ENCODE results near the gene CMKLR1. TPM values are rescaled to one million over a fixed set of nuclear protein-coding genes. Genes with fewer than 3 reads are reported as not detected.

CMKLR1 gene
- total and polyA plus RNA-seq, 2 donors (not counting 1 experiment from before 2014, with no cell fraction given), result 0.82 TPM; not detected in 1

DNA sequence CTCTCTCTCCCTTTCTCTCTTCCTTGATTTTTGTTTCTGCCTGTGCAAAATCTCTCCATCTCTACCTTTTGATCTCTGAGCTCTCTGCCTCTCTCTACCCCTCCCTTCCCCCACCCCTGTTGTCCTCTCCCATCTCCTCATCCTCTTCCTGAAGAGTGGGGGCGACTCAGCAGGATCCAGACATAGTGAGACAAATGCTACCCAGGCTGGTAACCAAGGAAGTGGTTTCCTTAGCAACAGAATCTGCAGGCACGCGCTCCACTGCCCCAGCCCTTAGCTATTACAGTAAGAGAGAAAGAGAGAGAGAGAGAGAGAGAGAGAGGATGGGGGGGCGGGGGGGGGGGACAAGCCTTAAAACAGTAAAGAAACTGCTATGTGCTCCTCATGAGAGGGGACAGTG lies 85.6 kb downstream of the CMKLR1 start:
- Histone ChIP-seq H4K20me1 (ENCODE audit: control insufficient read depth, extremely low read depth, insufficient read depth, low read length) (no peaks in the 10 kb centered on the region), H3K79me2 (ENCODE audit: control insufficient read depth, insufficient read depth, low read length) (no peaks in the 10 kb centered on the region), H3K9ac (ENCODE audit: insufficient read depth, low read length) (no peak overlapping the region), H3K4me3 (replicated peaks in 1 of 4; ENCODE audit: control extremely low read depth in 1 of 4, insufficient read depth in 1 of 4, low read depth in 3 of 4, low read length in 4 of 4) (no peak overlapping the region), H3K4me1 (ENCODE audit: control insufficient read depth, extremely low read depth, insufficient read depth, low read length) (no peaks in the 10 kb centered on the region), H2AFZ (ENCODE audit: low read length) (no peak overlapping the region), H3K36me3 (ENCODE audit: control insufficient read depth, insufficient read depth, low read length) (no peaks in the 10 kb centered on the region), H3K9me3 (ENCODE audit: control insufficient read depth, insufficient read depth, low read depth, low read length) (no peaks in the 10 kb centered on the region), H3K27ac (ENCODE audit: insufficient read depth, low read length) (no peak overlapping the region), H3K27me3 (ENCODE audit: control insufficient read depth, insufficient read depth, low read length) (no peaks in the 10 kb centered on the region), H3K4me2 (ENCODE audit: extremely low read depth, insufficient read depth, low read length) (no peak overlapping the region)
- no peak for DNase-seq (ENCODE audit: low read depth in 2 of 2)
- TF ChIP-seq EZH2 (IDR thresholded peaks at IDR 0.05; ENCODE audit: low read length, missing control alignments), result no peak
- TF ChIP-seq, protein P1, sequence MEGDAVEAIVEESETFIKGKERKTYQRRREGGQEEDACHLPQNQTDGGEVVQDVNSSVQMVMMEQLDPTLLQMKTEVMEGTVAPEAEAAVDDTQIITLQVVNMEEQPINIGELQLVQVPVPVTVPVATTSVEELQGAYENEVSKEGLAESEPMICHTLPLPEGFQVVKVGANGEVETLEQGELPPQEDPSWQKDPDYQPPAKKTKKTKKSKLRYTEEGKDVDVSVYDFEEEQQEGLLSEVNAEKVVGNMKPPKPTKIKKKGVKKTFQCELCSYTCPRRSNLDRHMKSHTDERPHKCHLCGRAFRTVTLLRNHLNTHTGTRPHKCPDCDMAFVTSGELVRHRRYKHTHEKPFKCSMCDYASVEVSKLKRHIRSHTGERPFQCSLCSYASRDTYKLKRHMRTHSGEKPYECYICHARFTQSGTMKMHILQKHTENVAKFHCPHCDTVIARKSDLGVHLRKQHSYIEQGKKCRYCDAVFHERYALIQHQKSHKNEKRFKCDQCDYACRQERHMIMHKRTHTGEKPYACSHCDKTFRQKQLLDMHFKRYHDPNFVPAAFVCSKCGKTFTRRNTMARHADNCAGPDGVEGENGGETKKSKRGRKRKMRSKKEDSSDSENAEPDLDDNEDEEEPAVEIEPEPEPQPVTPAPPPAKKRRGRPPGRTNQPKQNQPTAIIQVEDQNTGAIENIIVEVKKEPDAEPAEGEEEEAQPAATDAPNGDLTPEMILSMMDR (conservative IDR thresholded peaks at IDR 0.05 in 1 of 2, IDR thresholded peaks at IDR 0.05 in 1 of 2; ENCODE audit: low read depth in 1 of 2, low read length in 2 of 2), result no peak

DNA sequence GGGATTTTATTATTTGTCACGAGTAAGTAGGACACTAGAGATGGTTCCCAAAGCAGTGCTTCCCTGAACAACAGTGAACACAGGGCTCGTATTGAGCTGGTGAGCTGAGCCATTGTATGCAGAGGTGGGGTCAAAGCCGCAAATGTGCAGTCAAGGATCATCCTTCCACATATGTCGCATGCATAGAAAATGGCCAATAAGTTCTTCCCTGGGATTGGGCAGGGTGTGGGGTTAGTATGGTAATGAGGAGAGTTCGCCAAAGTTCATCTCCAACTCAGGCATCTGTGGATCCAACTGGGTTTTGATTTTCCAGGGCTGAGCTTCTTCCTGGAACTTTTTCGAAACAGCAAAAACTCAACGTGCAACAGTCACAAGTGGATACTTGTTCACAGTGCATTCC lies 86.6 kb downstream of the CMKLR1 start:
- TF ChIP-seq, protein P1 (conservative IDR thresholded peaks at IDR 0.05 in 1 of 2, IDR thresholded peaks at IDR 0.05 in 1 of 2; ENCODE audit: low read depth in 1 of 2, low read length in 2 of 2), result no peak
- TF ChIP-seq EZH2 (IDR thresholded peaks at IDR 0.05; ENCODE audit: low read length, missing control alignments), result no peak
- H3K4me2 ChIP-seq (ENCODE audit: extremely low read depth, insufficient read depth, low read length), result no peak overlapping the region
- H3K79me2 ChIP-seq (ENCODE audit: control insufficient read depth, insufficient read depth, low read length), result no peaks in the 10 kb centered on the region
- no peak overlapping the region for H2AFZ ChIP-seq (ENCODE audit: low read length)
- no peaks in the 10 kb centered on the region for H4K20me1 ChIP-seq (ENCODE audit: control insufficient read depth, extremely low read depth, insufficient read depth, low read length)
- H3K36me3 ChIP-seq (ENCODE audit: control insufficient read depth, insufficient read depth, low read length), result no peaks in the 10 kb centered on the region
- H3K9ac ChIP-seq (ENCODE audit: insufficient read depth, low read length), result no peak overlapping the region
- H3K27ac ChIP-seq (ENCODE audit: insufficient read depth, low read length), result no peak overlapping the region
- no peaks in the 10 kb centered on the region for H3K4me1 ChIP-seq (ENCODE audit: control insufficient read depth, extremely low read depth, insufficient read depth, low read length)
- DNase-seq (ENCODE audit: low read depth in 2 of 2), result no peak
- H3K9me3 ChIP-seq (ENCODE audit: control insufficient read depth, insufficient read depth, low read depth, low read length), result no peaks in the 10 kb centered on the region
- H3K4me3 ChIP-seq (replicated peaks in 1 of 4; ENCODE audit: control extremely low read depth in 1 of 4, insufficient read depth in 1 of 4, low read depth in 3 of 4, low read length in 4 of 4), result no peak overlapping the region
- no peaks in the 10 kb centered on the region for H3K27me3 ChIP-seq (ENCODE audit: control insufficient read depth, insufficient read depth, low read length)

DNA sequence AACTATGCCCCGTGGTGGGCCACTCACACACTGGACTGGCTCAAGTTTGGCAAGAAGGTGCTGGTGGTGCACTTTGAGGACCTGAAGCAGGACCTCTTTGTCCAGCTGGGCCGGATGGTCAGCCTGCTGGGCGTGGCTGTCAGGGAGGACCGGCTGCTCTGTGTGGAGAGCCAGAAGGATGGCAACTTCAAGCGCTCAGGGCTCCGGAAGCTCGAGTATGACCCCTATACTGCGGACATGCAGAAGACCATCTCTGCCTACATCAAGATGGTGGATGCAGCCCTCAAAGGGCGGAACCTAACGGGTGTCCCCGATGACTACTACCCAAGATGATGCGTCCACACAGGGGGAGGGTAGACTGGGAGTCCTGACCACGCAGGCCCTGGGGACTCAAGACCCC lies 91.1 kb downstream of the CMKLR1 start:
- Histone ChIP-seq H3K9me3 (ENCODE audit: control insufficient read depth, insufficient read depth, low read depth, low read length) (no peaks in the 10 kb centered on the region), H3K4me1 (ENCODE audit: control insufficient read depth, extremely low read depth, insufficient read depth, low read length) (no peaks in the 10 kb centered on the region)

More for the DNA sequence above, 91.1 kb downstream of the CMKLR1 start:
- no peak overlapping the region for H3K4me3 ChIP-seq (replicated peaks in 1 of 4; ENCODE audit: control extremely low read depth in 1 of 4, insufficient read depth in 1 of 4, low read depth in 3 of 4, low read length in 4 of 4)
- no peaks in the 10 kb centered on the region for H3K27me3 ChIP-seq (ENCODE audit: control insufficient read depth, insufficient read depth, low read length)
- H3K9ac ChIP-seq (ENCODE audit: insufficient read depth, low read length), result no peak overlapping the region
- H3K36me3 ChIP-seq (ENCODE audit: control insufficient read depth, insufficient read depth, low read length), result no peaks in the 10 kb centered on the region
- H3K27ac ChIP-seq (ENCODE audit: insufficient read depth, low read length), result no peak overlapping the region
- no peak overlapping the region for H3K4me2 ChIP-seq (ENCODE audit: extremely low read depth, insufficient read depth, low read length)
- H4K20me1 ChIP-seq (ENCODE audit: control insufficient read depth, extremely low read depth, insufficient read depth, low read length), result no peaks in the 10 kb centered on the region
- TF ChIP-seq EZH2 (IDR thresholded peaks at IDR 0.05; ENCODE audit: low read length, missing control alignments), result no peak
- TF ChIP-seq, protein P1 (conservative IDR thresholded peaks at IDR 0.05 in 1 of 2, IDR thresholded peaks at IDR 0.05 in 1 of 2; ENCODE audit: low read depth in 1 of 2, low read length in 2 of 2), result no peak
- DNase-seq (ENCODE audit: low read depth in 2 of 2), result no peak
- H2AFZ ChIP-seq (ENCODE audit: low read length), result no peak overlapping the region
- no peaks in the 10 kb centered on the region for H3K79me2 ChIP-seq (ENCODE audit: control insufficient read depth, insufficient read depth, low read length)

All from fibroblast of lung (primary cell).